ENCODE measurements around the gene LCE1E.

Gene LCE1E

GRCh38 chr1:152817309-152817708 is 31.3 kb downstream of the LCE1E start:
- no peaks in the 10 kb centered on the region for H3K27me3 Mint-ChIP-seq
- H3K9me3 Mint-ChIP-seq = no peaks in the 10 kb centered on the region
- H3K36me3 Mint-ChIP-seq (ENCODE audit: low read depth) = no peaks in the 10 kb centered on the region
- H3K27ac Mint-ChIP-seq = no peak overlapping the region
- no peaks in the 10 kb centered on the region for H3K4me1 Mint-ChIP-seq
- no peak for DNase-seq
- no peak for ATAC-seq
- H3K4me3 Mint-ChIP-seq = no peak overlapping the region

DNA sequence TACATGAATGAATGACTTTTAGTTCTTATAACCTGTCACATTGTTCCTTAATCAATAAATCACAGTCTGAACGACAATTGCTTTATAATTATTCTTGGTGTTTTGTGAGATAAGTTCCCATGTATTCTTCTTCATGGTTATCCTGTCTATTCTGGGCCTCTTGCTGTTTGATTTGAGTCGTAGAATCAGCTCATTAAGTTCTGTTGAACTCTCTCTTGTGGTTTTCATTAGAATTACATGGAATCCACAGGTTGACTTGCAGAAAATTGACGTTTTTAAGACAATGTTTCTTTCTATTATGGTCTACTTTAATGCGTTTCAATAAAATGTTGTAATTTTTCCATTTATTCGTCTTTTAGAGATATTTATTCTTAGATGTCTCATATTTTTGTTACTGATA is 37.2 kb downstream of the LCE1E start:
- no peak for DNase-seq
- no peak for ATAC-seq
- Mint-ChIP-seq H3K36me3 (ENCODE audit: low read depth) (no peaks in the 10 kb centered on the region), H3K27ac (no peak overlapping the region), H3K27me3 (peaks cover 16% of the 10 kb centered on the region), H3K9me3 (no peaks in the 10 kb centered on the region), H3K4me1 (no peaks in the 10 kb centered on the region), H3K4me3 (no peak overlapping the region)

DNA sequence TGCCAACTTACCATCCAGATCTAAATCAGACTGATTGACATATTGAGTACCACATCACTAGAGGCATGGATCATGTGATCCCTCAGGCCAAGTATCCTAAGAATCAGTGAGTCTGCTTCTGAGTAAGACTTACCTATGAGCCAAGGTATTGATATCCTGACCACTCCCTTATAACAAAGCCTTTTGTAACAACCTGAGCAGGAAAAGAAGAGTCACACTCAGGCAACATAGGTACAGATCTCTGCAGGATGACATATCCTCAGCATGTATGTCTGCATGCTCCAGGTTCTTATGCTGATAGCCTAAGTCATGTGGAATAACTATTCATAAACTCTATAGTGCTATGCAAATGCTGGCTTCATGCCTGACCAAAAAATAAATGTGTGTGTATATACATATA is 38.9 kb downstream of the LCE1E start:
- Mint-ChIP-seq H3K36me3 (ENCODE audit: low read depth) (no peaks in the 10 kb centered on the region), H3K4me3 (no peak overlapping the region), H3K27ac (no peak overlapping the region), H3K9me3 (no peaks in the 10 kb centered on the region), H3K27me3 (peaks cover 19% of the 10 kb centered on the region), H3K4me1 (no peaks in the 10 kb centered on the region)
- DNase-seq = no peak
- no peak for ATAC-seq

DNA sequence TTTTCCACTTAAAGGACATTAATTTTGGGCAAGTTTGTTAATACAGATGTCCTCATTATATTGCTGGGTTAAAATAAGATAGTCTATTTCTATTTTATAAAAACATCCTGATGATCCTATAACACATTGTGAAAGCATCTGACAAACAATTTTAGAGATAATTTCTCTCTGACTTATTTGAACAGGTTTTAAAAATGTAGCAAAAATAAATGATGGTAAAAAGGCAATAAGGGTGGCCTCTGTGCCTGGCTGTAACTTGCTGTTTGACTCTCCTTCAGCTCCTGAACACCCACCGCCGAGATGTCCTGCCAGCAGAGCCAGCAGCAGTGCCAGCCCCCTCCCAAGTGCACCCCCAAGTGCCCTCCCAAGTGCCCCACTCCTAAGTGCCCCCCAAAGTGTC is 41.1 kb downstream of the LCE1E start, which contains the start of gene LCE1A:
LCE1A (plus strand) TSS at position 301 of the 400 bp plus-strand sequence; CDS start at position 301, 0 bp downstream.
- no peak within 1 kb of the TSS for H3K27ac Mint-ChIP-seq
- H3K9me3 Mint-ChIP-seq = no peaks in the 10 kb centered on the region

DNA sequence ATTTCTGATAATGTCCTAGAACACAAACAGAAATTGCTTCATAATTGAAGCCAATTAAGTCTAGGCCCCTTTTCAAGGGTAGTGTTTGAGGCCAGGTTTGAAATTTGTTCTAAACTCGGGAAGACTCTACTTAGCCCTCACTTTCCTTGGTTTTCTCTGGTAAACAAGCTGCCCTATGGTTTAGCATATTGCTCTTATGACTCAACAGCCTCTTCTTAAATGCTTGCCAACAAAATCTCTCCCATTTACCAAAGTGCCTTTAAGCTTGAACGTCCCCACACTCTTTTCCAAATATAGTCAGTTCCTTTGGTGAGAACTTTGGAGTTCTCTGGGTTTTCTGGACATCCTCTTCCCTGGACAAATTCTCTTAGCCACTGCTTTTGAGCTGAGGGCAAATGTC is 50.8 kb downstream of the LCE1E start:
- Mint-ChIP-seq H3K4me1 (no peaks in the 10 kb centered on the region), H3K9me3 (no peaks in the 10 kb centered on the region), H3K27ac (no peak overlapping the region), H3K36me3 (ENCODE audit: low read depth) (no peaks in the 10 kb centered on the region), H3K4me3 (no peak overlapping the region), H3K27me3 (peaks cover 5% of the 10 kb centered on the region)
- no peak for ATAC-seq
- no peak for DNase-seq

More for the DNA sequence above, 41.1 kb downstream of the LCE1E start, which contains the start of gene LCE1A:
- H3K36me3 Mint-ChIP-seq (ENCODE audit: low read depth) = no peaks in the 10 kb centered on the region
- H3K27me3 Mint-ChIP-seq = peaks cover 21% of the 10 kb centered on the region
- ATAC-seq (no peak), DNase-seq (no peak)
- no peaks in the 10 kb centered on the region for H3K4me1 Mint-ChIP-seq
- no peak within 1 kb of the TSS for H3K4me3 Mint-ChIP-seq

Data from activated naive CD8-positive, alpha-beta T cell treated with anti-CD3 and anti-CD28 coated beads, Interleukin-2, amount 50 U/mL, for 24 hours (primary cell).